Measurements from ENCODE around the gene C10orf90. TPM values are rescaled to one million over a fixed set of nuclear protein-coding genes. Genes with fewer than 3 reads are reported as not detected.

C10orf90 gene
- total and polyA plus RNA-seq, 2 of the 8 experiments (the other 6 are each of a cell fraction or from before 2014, with no cell fraction given) = 0.21 TPM; not detected in 1

DNA sequence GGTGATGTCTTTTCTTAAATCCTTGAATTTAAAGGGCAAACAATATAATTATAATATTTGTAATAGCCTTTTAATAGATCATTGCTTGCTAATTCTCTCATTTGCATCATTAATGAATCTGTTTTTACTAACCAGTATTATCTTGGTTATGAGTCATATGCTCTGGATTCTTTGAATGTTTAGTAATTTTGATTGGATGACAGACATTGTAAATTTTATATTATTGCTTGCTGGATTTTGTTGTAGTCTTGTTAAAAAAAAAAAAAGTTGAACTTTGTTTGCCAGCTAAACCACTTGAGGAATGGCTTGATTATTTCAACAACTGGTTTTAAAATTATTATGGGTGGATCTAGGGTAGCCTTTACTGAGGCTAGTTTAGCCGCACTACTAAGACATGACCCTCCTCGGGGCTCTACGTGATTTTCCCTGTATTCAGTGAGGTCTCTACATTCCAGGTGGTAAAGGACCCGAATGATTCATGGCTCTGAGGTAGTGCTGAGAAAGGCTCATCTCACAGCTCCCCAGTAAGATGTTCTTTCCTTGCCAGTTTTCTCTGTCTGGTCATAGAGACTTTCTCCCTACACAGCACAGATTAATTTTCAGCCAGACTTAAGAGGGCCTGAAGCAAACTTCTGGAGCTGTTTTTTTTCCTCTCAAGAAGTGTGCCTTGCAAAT lies 8.5 kb downstream of the C10orf90 start (continued):
- TF ChIP-seq MAX (IDR thresholded peaks at IDR 0.05) = no peak
- TF ChIP-seq SIN3A (conservative IDR thresholded peaks at IDR 0.05 in 1 of 2, IDR thresholded peaks at IDR 0.05 in 1 of 2; ENCODE audit: low read depth in 1 of 2, low read length in 2 of 2) = no peak
- TF ChIP-seq, protein P1, sequence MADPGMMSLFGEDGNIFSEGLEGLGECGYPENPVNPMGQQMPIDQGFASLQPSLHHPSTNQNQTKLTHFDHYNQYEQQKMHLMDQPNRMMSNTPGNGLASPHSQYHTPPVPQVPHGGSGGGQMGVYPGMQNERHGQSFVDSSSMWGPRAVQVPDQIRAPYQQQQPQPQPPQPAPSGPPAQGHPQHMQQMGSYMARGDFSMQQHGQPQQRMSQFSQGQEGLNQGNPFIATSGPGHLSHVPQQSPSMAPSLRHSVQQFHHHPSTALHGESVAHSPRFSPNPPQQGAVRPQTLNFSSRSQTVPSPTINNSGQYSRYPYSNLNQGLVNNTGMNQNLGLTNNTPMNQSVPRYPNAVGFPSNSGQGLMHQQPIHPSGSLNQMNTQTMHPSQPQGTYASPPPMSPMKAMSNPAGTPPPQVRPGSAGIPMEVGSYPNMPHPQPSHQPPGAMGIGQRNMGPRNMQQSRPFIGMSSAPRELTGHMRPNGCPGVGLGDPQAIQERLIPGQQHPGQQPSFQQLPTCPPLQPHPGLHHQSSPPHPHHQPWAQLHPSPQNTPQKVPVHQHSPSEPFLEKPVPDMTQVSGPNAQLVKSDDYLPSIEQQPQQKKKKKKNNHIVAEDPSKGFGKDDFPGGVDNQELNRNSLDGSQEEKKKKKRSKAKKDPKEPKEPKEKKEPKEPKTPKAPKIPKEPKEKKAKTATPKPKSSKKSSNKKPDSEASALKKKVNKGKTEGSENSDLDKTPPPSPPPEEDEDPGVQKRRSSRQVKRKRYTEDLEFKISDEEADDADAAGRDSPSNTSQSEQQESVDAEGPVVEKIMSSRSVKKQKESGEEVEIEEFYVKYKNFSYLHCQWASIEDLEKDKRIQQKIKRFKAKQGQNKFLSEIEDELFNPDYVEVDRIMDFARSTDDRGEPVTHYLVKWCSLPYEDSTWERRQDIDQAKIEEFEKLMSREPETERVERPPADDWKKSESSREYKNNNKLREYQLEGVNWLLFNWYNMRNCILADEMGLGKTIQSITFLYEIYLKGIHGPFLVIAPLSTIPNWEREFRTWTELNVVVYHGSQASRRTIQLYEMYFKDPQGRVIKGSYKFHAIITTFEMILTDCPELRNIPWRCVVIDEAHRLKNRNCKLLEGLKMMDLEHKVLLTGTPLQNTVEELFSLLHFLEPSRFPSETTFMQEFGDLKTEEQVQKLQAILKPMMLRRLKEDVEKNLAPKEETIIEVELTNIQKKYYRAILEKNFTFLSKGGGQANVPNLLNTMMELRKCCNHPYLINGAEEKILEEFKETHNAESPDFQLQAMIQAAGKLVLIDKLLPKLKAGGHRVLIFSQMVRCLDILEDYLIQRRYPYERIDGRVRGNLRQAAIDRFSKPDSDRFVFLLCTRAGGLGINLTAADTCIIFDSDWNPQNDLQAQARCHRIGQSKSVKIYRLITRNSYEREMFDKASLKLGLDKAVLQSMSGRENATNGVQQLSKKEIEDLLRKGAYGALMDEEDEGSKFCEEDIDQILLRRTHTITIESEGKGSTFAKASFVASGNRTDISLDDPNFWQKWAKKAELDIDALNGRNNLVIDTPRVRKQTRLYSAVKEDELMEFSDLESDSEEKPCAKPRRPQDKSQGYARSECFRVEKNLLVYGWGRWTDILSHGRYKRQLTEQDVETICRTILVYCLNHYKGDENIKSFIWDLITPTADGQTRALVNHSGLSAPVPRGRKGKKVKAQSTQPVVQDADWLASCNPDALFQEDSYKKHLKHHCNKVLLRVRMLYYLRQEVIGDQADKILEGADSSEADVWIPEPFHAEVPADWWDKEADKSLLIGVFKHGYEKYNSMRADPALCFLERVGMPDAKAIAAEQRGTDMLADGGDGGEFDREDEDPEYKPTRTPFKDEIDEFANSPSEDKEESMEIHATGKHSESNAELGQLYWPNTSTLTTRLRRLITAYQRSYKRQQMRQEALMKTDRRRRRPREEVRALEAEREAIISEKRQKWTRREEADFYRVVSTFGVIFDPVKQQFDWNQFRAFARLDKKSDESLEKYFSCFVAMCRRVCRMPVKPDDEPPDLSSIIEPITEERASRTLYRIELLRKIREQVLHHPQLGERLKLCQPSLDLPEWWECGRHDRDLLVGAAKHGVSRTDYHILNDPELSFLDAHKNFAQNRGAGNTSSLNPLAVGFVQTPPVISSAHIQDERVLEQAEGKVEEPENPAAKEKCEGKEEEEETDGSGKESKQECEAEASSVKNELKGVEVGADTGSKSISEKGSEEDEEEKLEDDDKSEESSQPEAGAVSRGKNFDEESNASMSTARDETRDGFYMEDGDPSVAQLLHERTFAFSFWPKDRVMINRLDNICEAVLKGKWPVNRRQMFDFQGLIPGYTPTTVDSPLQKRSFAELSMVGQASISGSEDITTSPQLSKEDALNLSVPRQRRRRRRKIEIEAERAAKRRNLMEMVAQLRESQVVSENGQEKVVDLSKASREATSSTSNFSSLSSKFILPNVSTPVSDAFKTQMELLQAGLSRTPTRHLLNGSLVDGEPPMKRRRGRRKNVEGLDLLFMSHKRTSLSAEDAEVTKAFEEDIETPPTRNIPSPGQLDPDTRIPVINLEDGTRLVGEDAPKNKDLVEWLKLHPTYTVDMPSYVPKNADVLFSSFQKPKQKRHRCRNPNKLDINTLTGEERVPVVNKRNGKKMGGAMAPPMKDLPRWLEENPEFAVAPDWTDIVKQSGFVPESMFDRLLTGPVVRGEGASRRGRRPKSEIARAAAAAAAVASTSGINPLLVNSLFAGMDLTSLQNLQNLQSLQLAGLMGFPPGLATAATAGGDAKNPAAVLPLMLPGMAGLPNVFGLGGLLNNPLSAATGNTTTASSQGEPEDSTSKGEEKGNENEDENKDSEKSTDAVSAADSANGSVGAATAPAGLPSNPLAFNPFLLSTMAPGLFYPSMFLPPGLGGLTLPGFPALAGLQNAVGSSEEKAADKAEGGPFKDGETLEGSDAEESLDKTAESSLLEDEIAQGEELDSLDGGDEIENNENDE (IDR thresholded peaks at IDR 0.05; ENCODE audit: insufficient replicate concordance, low read length) = no peak
- TF ChIP-seq SP1 (IDR thresholded peaks at IDR 0.05; ENCODE audit: low read depth, low read length) = no peak
- no peak for TF ChIP-seq TCF12 (IDR thresholded peaks at IDR 0.05; ENCODE audit: low read depth, low read length)
- TF ChIP-seq CHD1 (IDR thresholded peaks at IDR 0.05; ENCODE audit: low read depth, low read length) = no peak
- TF ChIP-seq TAF7 (optimal IDR thresholded peaks at IDR 0.05; ENCODE audit: borderline replicate concordance, low read depth, low read length) = no peak
- no peak for TF ChIP-seq JUND (IDR thresholded peaks at IDR 0.05; ENCODE audit: low read length)

Measured in H1 (cell line).